ENCODE measurements around the gene EXOSC6.
"Not testable (repeated sequence)": the region's sequence is repeated elsewhere in the genome, so short reads cannot be mapped to it uniquely, and the experiment has no call there.

EXOSC6 gene

DNA sequence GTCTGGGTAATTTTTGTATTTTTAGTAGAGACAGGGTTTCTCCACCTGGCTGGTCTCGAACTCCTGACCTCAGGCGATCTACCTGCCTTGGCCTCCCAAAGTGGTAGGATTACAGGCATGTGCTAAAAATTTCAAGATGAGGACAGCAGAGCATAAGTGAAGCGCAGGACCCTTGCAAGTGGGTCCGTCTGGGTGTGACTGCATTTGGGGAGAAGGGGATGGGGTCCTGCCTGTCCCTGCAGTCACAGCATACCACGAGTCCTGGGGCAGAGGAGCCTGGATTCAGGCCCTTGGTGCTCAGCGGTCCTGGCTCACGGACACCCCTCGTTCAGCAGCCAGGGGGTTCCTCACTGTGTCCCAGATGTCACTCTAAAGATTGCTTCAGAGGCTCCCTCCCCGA is 53.5 kb downstream of the EXOSC6 start:
- DNase-seq: not testable (repeated sequence)

GRCh38 chr16:70197611-70198010 is 54.1 kb downstream of the EXOSC6 start:
- DNase-seq: not testable (repeated sequence)
